ENCODE measurements around the gene INTS1.

INTS1 gene

DNA sequence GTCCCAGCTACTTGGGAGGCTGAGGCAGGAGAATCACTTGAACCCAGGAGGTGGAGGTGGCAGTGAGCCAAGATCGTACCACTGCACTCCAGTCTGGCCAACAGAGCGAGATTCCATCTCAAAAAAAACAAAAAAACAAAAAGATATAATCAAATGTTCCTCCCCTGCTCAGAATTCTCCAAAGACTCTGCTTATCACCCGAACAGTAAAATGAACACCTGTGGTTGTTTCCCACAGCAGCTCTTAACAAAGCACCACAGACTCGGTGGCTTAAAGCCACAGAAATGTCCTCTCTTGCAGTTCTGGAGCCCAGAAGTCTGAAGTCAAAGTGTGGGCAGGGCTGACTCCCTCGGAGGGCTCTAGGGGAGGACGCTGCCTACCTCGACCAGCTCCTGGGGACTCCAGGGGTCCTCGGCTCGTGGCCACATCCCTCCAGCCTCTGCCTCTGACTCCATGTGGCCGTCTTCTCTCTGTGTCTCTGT lies 4.1 kb upstream of the INTS1 start:
- Histone ChIP-seq H3K4me1 (peaks cover 2% of the 10 kb centered on the region; the same call in 1 of the 2 replicates), H3K36me3 (no peaks in the 10 kb centered on the region), H3K9me3 (no peaks in the 10 kb centered on the region), H3K4me3 (ENCODE audit: low read depth, low read length) (no peak overlapping the region), H3K27me3 (no peaks in the 10 kb centered on the region; the same call in 1 of the 2 replicates)
- DNase-seq, result no peak
- TF ChIP-seq, protein P1, sequence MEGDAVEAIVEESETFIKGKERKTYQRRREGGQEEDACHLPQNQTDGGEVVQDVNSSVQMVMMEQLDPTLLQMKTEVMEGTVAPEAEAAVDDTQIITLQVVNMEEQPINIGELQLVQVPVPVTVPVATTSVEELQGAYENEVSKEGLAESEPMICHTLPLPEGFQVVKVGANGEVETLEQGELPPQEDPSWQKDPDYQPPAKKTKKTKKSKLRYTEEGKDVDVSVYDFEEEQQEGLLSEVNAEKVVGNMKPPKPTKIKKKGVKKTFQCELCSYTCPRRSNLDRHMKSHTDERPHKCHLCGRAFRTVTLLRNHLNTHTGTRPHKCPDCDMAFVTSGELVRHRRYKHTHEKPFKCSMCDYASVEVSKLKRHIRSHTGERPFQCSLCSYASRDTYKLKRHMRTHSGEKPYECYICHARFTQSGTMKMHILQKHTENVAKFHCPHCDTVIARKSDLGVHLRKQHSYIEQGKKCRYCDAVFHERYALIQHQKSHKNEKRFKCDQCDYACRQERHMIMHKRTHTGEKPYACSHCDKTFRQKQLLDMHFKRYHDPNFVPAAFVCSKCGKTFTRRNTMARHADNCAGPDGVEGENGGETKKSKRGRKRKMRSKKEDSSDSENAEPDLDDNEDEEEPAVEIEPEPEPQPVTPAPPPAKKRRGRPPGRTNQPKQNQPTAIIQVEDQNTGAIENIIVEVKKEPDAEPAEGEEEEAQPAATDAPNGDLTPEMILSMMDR (IDR thresholded peaks at IDR 0.05; ENCODE audit: low read depth, low read length), result no peak

DNA sequence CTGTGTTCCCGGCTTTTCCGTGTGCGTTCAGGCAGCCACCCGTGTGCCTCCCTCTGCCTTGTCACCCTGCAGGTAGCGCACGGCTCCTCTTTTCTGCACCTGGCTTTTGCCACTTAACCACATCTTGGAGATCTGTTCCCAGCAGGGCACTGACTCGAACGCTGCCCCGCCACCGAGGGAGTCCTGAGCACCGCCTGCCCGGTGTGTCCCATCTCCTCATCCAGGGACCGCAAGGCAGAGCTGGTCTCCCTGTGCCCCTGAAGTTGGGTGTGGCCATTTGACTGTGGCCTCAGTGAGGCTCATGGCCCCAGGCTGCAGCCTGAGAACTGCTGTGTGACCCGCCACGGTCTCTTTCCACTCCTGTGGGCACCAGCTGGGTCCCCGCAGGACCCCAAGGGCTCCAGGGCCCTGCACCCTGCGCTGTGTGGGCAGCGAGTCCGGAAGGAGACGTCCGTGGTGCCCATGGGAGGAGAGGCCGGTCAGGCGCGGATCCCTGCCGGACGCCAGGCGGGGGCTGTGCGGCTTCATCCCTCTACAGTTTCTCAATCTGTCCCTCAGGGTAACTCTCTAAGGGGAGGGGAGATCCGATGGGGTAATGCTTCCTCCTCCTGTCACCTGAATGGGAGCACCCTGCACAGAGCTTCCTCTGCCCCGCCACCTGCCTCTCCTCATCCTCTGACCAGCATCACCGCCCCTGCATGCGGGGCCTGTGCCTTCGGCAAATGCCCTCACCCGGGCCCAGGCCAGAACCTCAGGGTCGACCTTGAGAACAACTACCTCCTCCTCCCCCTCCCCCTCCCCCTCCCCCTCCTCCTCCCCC lies 1.8 kb upstream of the INTS1 start:
- H3K4me3 ChIP-seq (ENCODE audit: low read depth, low read length), result no peak overlapping the region
- TF ChIP-seq, protein P1 (IDR thresholded peaks at IDR 0.05; ENCODE audit: low read depth, low read length), result no peak

DNA sequence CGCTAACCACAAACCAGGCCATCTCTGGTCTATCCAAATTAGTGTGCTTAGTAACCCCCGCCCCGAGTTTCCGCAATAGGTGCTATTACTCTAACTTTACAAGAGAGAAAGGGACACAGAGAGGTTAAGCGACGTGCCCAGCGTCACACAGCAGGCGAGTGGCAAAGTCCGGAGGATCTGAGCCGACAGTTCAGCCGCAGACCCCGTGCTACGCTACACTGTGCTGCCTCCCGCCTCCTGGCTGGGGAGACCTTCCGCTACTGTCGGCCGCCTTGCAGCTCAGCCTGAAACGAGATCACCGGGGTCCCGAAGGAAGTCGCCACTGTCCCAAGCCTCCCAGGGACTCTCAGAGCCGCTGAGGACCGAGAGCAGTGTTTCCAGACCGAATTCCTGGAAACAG lies 799 bp downstream of the INTS1 start:
- peak; percentile 8 for DNase-seq
- no peaks in the 10 kb centered on the region for H3K27me3 ChIP-seq
- H3K36me3 ChIP-seq, result peaks cover 25% of the 10 kb centered on the region
- no peaks in the 10 kb centered on the region for H3K9me3 ChIP-seq
- TF ChIP-seq, protein P1 (IDR thresholded peaks at IDR 0.05; ENCODE audit: low read depth, low read length), result no peak
- peak overlapping the region; percentile 93 for H3K4me3 ChIP-seq (ENCODE audit: low read depth, low read length)
- H3K4me1 ChIP-seq, result peaks cover 2% of the 10 kb centered on the region; the same call in 1 of the 2 replicates

More for the DNA sequence above, 1.8 kb upstream of the INTS1 start:
- Histone ChIP-seq H3K4me1 (peaks cover 2% of the 10 kb centered on the region; the same call in 1 of the 2 replicates), H3K27me3 (no peaks in the 10 kb centered on the region), H3K9me3 (no peaks in the 10 kb centered on the region), H3K36me3 (peaks cover 13% of the 10 kb centered on the region)
- DNase-seq, result peak; percentile 13

DNA sequence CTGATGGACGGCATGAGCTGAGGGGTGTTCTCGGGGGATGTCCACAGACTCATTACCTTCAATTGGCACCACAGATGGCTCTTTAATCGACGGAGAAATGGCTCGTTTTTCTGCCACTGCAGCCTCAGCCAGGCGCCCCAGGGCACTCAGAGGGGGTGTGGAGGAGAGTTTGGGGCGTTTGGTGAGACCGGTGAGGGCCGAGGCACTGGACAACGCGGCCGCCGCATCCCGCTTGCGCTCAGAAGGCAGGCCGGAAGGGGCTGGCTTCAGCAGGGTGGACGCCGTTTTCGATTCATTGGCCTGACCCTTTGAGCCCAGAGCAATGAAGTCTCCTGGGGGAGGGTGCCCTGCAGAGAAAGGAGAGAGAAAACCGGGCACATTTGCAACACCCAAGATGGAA lies 1.3 kb downstream of the INTS1 start:
- Histone ChIP-seq H3K9me3 (no peaks in the 10 kb centered on the region), H3K4me3 (ENCODE audit: low read depth, low read length) (peak overlapping the region; percentile 93), H3K36me3 (peaks cover 30% of the 10 kb centered on the region), H3K27me3 (no peaks in the 10 kb centered on the region), H3K4me1 (peaks cover 2% of the 10 kb centered on the region; the same call in 1 of the 2 replicates)
- TF ChIP-seq, protein P1 (IDR thresholded peaks at IDR 0.05; ENCODE audit: low read depth, low read length), result no peak
- DNase-seq, result no peak

DNA sequence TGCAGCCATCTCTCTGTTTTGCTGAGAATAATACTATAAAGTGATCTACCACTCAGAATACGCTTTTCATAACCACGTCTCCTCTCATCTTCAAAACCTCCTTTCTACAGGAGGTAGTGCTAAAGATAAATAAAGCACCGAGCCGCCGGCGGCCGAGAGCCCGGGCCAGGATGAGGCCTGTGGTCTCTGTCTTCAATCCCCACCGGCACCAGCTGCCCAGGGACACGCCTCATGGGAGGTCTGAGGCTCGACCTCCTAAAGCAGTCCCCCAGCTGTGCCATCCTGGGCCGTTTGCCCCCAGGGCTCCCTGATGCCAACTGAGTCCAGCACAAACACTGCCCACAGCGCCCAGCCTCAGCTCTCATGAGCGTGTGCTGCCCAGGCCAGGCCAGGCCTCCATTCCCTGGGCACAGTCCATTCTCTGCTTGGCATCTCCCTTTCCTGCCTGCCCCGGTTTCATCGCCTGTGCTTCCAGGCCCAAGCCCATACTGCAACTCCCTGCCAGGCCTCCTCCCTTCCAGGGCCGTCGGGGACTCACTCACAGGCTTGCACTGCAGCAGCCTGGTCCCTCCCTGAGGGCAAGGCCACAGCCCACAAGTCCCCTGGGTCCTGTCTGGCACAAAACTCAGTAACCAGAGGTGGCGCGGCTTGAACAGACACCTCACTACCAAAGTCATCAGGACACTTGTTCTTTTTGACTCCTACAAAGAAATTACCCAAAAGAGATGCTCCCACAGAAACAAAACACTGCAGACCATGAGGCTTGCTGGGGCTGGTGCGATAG lies 2.5 kb downstream of the INTS1 start:
- Histone ChIP-seq H3K4me3 (ENCODE audit: low read depth, low read length) (no peak overlapping the region), H3K36me3 (peaks cover 42% of the 10 kb centered on the region), H3K4me1 (peaks cover 2% of the 10 kb centered on the region; the same call in 1 of the 2 replicates), H3K9me3 (no peaks in the 10 kb centered on the region), H3K27me3 (no peaks in the 10 kb centered on the region)
- peak; percentile 10 for DNase-seq
- TF ChIP-seq, protein P1 (IDR thresholded peaks at IDR 0.05; ENCODE audit: low read depth, low read length), result no peak
